Measurements from ENCODE around the gene CCDC102B.

- TF ChIP-seq CTCF (IDR thresholded peaks at IDR 0.05) (no peak), POLR2A (IDR thresholded peaks at IDR 0.05) (no peak)
These were observed 33.9 kb upstream of the CCDC102B start for GRCh38 chr18:68764016-68764415.

Data from thyroid gland (tissue), 4 donors.